Measurements from ENCODE around the gene CHRNE.

Gene CHRNE

GRCh38 chr17:4903051-4903818 is at the start of gene CHRNE:
Gene CHRNE (minus strand): TSS chr17:4903098. CDS start chr17:4903063, 35 bp downstream.
- peak; percentile 82 for DNase-seq

DNA sequence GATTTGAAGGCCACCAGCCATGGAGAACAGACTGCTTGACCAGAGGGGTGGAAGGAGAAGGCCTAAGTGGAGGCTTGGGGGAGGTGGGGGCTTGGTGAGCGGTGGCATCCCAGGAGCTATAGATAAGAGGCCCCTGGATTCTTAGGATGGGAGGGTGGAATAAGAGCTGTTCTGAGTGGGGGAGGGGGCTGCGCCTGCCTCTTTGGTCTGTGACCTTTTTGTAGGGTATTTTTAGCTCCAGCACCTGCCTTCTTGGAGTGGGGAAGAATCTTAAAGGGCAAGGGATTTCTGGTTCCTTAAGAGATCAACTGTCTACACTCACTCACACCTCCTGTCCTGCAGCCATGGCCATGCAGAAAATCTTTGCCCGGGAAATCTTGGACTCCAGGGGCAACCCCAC is 48.6 kb upstream of the CHRNE start:
- DNase-seq, result no peak

- no peak for DNase-seq
These were observed 47.9 kb upstream of the CHRNE start, which contains the start of gene ENO3 for GRCh38 chr17:4950746-4951204. Gene ENO3 (plus strand): TSS chr17:4951119. CDS start chr17:4951830, 711 bp downstream.

- DNase-seq, result peak; percentile 41
These were observed 47.3 kb upstream of the CHRNE start for GRCh38 chr17:4950075-4950745.

GRCh38 chr17:4949321-4950074 is 46.6 kb upstream of the CHRNE start:
- peak; percentile 90 for DNase-seq

GRCh38 chr17:4948931-4949320 is 46.0 kb upstream of the CHRNE start:
- peak; percentile 90 for DNase-seq

DNA sequence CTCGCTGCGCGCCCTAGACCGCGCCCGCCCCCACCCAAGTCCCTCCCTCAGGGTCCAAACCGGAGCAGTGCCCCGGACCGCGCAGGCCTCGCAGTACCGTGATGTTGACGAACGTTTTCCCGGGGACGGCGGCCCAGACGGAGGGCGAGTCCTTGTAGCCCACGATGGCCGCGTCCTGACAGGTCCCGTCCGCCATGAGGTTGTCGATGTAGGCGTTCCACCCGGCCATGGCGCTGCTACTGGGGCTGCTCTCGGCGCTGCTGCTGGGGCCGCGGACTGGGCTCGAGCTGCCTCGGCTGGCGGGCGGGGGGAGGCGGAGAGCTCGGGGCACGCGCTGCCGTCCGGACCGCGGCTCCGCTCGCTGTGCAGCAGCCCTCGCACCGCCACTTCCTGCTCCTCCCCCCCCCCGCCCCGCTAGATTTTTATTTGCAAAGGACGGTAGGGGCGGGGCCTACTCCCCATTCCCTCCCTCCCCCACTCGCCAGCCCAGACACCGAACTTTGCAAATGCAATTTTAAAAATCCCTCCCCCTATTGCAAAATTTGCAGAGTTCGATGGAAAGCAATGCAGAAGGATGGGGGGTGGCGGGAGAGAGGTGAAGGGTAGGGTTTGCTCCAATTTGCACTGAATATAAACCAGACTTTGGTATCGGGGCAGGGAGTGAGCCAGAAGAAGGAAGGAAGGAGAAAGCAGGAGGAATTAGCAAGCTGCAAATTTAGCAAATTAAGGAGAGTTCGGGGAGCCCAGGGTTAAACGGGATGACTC is 45.5 kb upstream of the CHRNE start, which contains the start of gene PFN1:
TSS of gene PFN1 (minus strand) at position 365 of the 765 bp plus-strand sequence. CDS start at position 229, 136 bp downstream.
- peak; percentile 95 for DNase-seq

DNA sequence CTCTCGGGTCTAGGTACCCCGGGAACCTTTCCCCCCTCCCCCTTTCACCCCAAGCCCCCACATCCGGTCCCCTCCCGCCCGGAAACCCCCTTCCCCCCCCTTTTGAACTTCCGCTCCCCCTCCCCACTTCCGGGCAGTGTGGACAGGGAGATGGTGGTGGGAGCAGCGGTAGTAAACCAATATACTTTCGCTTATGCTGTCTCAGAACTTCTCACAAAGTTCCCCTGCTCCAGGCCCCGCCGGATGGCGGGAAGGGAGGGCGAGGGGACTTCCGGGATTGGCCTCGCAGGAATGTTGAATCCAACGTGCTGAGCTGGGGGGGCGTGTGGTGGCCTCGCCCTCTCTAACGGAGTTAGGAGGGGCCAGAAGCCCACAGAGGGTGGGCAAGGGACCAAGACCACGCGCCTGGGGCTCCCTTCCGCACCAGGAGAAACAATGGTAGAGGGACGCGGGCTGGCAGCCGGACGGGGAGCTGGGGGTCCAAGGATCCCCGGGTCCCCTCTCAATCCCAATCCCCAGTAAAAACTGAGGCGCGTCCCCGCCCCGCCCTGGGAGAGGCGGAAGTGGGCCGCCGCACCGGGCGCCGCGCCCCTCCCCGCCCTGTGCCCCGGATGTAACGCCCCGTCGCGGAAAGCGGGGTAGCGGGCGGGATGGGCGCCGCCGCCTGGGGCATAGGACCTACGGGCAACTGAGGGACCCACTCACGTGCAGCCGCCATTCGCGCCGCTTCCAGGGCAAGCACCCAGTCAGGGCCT is 44.7 kb upstream of the CHRNE start:
- peak; percentile 86 for DNase-seq

- DNase-seq, result no peak
These were observed 44.1 kb upstream of the CHRNE start for GRCh38 chr17:4947010-4947410.

DNA sequence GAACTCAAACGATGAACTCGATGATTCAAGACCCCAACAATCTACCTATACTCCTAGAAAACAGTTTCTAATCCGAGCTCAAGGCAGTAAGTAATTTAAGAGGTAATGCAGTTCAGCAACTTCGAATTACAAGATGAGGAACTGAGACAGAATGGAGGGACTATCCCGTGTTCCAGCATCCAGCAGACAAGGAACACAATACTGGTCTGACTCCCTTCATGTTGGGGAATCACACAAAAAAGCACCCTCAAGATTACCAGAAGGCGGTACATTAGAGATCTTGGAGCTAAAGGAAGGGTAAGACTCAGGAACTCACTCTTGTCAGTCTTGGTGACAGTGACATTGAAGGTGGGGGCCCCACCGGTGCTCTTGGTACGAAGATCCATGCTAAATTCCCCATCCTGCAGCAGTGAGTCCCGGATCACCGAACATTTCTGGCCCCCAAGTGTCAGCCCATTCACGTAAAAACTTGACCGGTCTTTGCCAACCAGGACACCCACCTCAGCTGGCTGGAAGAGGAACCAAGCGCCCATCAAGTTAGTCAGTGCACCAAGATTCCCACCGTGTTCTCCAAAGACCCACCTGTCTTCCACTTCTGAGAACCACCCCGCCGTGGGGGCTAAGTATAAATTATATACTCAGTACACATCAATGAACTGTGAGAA is 43.5 kb upstream of the CHRNE start:
- no peak for DNase-seq

- peak; percentile 31 for DNase-seq
These were observed 43.0 kb upstream of the CHRNE start for GRCh38 chr17:4945944-4946280.

- peak; percentile 93 for DNase-seq
These were observed 42.5 kb upstream of the CHRNE start for GRCh38 chr17:4945176-4945943.

DNA sequence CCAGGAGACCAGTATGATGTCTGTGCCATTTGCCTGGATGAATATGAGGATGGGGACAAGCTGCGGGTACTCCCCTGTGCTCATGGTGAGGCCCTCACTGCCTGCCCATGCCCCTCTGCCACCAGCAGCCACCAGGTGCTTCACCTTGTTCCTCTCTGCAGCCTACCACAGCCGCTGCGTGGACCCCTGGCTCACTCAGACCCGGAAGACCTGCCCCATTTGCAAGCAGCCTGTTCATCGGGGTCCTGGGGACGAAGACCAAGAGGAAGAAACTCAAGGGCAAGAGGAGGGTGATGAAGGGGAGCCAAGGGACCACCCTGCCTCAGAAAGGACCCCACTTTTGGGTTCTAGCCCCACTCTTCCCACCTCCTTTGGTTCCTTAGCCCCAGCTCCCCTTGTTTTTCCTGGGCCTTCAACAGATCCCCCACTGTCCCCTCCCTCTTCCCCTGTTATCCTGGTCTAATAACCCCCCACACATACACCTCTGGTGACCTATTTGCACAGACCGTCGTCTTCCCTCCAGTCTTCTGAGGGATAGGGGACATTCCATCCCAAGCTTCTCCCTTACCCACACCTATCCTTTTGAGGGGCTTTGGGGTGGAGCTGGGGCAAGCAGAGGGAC is 41.8 kb upstream of the CHRNE start:
- DNase-seq, result peak; percentile 56

DNA sequence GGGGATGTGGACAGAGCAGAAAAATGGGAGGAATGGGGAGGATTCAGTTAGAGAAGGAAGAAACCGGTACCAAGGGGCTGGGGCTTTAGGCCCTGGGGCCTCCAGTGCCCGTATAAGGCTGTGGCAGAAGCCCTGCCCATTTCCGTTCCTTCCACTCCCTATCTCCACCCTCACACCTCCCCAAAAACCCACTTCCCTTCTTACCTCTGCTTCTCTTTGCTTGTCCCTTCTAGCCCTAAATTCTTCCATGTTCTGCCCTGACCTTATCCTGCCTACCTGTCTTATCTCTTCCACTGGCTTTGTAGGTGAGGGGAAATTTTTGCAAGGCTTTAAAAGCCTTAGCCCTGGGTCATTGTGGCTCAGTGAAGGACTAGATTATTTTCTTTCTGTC is 41.3 kb upstream of the CHRNE start:
- peak; percentile 87 for DNase-seq

- DNase-seq, result no peak
These were observed 40.0 kb upstream of the CHRNE start for GRCh38 chr17:4942760-4943508.

DNA sequence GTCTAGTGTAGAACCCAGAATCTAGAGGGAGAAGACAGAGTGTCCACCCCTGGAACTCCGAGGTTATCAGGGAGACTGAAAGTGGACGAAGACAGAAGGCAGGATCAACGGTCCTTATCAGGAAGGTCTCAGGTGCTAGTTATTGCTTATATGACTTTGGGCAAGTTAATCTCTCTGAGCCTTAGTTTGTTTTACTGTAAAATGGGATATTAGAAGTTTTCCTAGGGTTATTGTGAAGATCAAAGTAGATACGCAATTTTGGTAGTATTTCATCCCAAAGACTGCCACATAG is 38.4 kb upstream of the CHRNE start:
- no peak for DNase-seq

- peak; percentile 72 for DNase-seq
These were observed 37.8 kb upstream of the CHRNE start for GRCh38 chr17:4940555-4941318.

GRCh38 chr17:4939796-4940554 is 37.1 kb upstream of the CHRNE start, which contains the start of the genes RNF167 and SLC25A11:
Gene RNF167 (plus strand): TSS chr17:4940268. CDS start chr17:4940910, 642 bp downstream.
Gene SLC25A11 (minus strand): TSS chr17:4940046. CDS start chr17:4939910, 136 bp downstream.
- peak; percentile 99 for DNase-seq
